Hematopoietic multipotent progenitor cell treated with erythropoietin and hydrocortisone succinate and interleukin-3 and kit ligand, for 8 days (in vitro differentiated cells): ENCODE data around the gene EPN1.

ENCODE experiments used
- DNase-seq: peaks from one replicate; pipeline ENCODE4 v3.0.0-alpha.2; 2015

The EPN1 gene

DNA sequence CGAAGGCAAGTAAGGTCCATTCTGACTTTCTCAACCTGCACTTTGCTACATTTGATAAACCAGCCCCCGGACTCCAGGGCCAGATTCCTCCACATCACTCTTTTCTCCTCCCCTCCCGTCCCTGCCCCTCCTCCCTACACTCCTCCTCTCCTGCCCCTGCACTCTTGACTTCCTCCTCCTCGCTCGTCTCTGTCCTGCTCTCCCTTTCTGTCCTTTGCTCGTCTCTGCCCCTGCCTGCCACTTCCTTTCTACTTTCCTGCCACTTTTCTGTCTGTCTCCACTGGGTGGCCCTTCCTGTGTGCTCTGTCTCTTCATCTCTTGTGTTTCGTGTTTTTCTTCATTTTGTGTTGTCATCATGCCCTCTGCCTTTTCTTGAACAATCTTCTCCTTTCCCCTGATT is 13.2 kb upstream of the EPN1 start:
- no peak for DNase-seq

DNA sequence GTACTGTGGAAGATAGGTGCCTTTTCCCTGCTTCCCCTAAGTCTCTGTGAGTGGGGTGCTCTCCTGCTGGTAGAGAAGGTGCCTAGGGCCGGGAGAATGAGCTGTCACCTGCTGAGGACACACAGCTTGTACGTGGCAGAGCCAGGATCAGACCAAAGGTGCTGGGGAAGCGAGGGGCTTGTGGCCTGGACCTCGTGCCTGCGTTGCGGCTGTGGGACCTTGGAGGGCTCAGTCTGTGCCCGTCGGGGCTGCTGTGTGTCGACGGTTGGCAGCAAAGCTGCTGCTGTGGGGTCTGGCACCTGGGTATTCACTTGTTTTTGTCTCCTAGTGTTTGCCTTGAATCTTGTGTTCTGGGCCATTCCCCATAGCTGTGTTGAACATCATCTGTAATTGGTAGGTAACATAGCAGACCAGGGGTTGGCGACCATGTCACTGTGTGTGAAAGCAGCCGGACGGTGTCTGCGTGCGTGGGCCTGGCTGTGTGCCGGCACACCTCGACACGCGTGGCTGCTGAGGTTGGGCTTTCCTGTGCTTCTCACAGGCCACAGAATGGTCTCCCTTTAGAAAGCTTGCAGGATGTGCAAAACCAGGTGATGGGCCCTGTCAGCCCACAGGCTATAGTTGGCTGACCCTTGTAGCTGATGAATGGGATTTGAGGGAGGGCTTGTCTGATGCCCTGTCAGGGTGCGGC is 11.0 kb upstream of the EPN1 start:
- DNase-seq = no peak

DNA sequence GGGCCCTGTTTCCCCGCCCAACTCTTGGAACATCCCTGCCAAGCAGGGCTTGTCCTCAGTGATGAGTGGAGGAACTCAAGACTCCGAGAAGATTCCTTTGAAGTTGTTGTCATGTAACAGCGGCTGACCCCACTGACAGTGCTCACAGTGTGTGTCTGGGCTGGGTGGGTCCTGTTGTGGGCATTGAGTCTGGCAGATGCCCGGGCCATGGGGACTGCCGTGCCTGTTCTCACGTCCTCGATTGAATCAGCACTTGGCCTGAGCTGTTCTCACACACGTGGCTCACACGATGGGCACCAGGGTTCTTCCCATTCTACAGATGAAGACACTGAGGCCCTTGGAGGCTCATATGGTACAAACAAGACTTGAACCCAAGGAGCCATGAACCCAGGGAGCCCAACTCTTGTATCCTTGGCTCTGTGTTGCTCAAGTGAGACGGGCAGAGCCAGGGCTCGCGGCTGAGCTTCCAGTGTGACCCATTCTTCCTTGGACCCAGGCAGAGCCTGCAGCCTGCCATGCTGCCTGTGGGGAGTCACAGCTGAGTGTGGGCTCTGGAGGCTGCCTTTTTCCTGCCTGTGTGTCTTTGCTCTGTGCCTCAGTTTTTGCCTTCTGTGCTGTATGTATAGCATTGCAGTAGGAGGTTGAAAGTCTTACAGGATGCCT is 8.6 kb upstream of the EPN1 start:
- DNase-seq = no peak

DNA sequence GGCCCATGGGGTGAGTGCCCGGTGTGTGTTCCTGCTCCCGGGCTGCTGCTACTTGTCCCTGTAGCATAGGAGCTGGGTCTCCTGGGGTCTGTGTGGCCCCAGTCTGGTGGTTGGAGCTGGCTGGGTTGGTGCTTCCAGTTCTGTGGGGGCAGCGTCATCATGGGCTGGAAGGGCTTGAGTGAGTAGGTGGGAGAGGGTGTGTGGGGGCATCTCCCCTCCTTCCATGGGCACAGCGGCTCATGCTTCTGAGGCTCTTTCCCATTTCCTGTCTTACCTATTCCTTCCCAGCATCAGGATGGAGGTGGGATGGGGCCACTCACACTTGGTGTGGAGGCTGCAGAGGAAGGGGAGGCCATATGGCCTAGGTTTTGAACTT is 8.0 kb upstream of the EPN1 start:
- DNase-seq = no peak

DNA sequence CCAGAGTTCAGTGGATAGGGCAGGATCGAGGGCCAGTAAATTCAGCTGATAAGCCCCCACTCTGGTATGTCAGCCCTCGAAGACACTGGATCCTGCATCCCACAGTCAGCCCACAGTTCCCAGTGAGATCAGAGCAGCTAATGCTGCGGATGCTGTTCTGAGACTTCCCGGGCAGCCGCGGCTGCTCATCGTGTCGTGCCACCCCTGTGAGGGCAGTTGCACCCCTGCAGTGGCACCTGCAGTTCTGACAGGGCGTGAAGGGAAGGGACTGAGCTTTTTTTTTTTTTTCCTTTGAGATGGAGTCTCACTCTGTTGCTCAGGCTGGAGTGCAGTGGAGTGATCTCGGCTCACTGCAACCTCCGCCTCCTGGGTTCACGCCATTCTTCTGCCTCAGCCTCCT is 7.5 kb upstream of the EPN1 start:
- DNase-seq = no peak

DNA sequence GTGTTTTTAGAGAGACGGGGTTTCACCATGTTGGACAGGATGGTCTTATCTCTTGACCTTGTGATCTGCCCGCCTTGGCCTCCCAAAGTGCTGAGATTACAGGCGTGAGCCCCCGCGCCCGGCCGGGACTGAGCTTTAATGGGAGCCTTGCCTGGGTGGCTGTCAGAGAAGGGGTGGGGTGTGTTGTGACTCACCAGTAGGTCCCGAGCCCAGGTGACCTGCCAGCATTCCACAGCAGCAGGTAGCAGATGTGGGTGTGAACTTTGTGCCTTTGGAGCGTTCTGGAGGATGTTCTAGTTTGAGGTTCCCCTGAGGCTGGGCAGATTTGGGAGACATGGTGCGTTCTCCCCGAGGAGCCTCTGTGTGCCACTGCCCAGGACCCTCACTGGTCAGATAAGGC is 7.1 kb upstream of the EPN1 start:
- DNase-seq = no peak

DNA sequence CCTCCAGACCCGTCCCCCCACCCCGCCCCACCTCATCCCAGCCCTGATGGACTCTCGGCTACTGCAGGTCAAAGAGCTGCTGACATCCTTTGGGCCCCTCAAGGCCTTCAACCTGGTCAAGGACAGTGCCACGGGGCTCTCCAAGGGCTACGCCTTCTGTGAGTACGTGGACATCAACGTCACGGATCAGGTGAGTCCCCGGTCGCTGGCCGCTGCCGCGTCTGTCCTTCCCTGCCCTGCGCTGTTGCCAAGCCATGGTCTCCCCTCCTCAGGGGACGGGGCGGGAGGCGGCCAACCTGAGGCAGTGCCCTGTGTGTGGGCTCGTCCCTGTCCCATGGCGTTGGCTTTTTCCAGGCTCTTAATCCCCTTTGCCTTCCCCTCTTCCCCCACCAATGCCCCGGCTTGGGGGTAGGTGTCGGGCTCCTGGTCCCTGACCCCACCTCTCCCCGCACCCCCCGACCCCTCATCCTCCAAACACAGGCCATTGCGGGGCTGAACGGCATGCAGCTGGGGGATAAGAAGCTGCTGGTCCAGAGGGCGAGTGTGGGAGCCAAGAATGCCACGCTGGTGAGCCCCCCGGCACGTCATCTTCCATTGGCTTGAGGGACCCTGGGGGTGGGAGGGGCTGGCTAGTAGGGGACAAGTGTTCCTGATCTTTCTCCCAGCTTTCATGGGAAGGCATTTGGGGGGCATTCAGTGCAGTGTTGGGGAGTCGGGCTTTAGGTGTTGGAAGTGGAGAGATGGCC is 6.2 kb upstream of the EPN1 start:
- DNase-seq = no peak

DNA sequence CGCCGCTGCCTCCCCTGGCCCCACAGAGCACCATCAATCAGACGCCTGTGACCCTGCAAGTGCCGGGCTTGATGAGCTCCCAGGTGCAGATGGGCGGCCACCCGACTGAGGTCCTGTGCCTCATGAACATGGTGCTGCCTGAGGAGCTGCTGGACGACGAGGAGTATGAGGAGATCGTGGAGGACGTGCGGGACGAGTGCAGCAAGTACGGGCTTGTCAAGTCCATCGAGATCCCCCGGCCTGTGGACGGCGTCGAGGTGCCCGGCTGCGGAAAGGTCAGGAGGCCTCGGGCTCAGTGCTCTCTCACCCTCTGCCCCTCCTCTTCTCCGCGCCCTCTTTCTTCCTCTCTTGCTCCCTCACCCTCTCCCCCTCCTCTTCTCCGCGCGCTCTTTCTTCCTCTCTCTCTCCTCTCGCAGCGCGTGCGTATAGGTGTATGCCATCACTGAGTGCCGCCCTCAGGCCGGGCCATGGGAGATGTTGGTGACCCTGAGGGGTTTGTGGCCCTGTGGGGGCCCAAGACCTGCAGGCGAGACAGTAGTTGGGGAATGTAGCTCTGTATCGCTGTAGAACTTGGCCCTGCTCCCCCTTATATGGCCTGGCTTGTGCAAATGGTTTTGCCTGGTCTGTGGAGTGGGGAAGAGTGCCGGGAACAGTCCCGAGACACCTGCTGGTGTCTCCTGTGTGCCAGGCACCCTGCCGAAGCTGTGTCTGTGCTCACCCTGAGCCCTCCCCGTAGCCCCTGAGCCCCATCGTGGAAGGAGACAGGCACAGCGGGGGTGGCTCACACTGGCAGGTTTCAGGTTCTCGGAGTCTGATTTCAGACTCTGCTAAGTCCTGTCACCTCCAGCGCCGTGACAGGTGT is 5.4 kb upstream of the EPN1 start:
- DNase-seq = no peak

DNA sequence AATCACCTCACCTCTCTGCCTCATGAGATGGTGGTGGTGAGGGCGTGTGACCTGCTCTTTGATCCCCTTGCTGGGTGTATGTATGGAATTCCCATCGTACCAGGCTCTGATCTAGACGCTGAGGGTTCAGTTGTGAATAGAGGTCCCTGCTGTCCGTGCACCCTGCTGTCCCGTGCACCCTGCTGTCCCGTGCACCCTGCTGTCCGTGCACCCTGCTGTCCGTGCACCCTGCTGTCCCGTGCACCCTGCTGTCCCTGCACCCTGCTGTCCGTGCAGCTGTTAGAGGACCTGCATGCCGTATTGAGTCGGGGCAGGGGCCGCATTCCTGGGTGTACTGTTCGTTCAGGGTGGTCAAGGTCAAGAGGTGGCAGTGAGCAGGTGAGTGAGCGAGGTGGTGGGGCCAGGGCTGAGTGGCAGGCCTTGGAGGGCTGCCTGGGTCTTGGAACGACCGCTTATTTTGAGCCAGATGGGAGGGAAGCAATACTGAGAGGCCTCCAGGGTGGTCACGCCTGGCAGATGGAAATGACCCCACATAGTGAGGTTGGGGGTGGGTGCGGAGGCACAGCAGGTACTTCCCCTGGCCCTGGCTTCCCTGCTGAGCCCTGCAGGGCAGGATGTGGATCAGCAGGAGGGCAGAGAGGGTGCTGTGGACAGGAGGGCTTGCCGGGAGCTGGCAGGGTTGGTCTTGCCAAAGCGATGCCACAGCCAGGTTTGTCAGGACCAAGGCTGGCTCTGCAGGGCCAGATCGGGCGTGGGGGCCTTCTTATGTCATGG is 4.6 kb upstream of the EPN1 start:
- DNase-seq = no peak

DNA sequence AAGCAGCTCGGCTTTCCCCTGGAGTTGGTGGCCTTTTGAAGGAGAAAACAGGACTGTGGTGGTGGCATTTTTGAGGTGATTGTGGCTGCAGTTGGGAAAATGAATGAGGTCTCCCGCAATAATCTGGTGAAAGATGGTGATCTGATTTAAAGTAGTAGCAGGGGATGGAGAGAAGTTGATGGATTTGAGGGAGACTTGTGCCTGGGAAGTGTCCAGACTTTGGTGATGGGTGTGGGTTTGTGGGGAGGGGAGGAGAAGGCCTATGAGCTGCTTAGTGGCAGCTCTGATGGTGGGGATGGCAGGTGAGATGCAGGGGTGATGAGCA is 4.0 kb upstream of the EPN1 start:
- DNase-seq = no peak

DNA sequence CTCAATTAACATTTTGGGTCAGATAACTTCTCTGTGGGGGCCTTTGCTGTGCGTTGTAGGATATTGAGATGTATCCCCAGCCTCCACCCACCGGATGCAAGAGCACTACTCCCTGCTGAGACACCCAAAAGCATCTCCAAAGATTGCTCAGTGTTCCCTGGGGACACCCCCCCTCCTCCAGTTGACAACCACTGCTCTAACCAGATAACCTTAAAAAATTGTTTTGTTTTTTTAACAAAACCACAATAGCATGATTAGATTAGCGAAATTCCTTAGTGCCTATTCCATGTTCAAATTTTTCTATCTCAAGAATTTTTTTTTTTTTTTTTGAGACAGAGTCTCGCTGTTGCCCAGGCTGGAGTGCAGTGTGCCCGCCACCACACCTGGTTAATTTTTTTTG is 2.6 kb upstream of the EPN1 start:
- peak; percentile 27 for DNase-seq

DNA sequence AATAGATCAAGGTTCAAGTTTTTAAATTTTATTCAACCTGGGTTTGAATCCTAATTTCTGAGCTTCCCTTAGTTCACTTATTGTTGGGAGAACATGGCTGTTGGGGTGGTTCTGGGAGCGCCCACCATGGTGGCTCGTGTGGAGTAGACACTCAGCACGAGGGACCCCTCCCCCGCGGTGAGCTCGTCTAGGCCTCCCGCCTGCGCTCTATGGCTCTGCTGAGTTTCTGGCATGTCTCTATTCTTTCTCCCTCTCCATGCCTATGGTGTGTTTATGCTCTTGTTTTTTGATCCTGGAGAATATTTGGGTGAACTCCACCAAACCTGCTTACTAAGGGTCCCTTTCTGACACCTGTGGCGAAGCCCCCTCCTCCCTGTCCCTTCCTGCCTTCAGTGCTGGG is 1.6 kb upstream of the EPN1 start:
- no peak for DNase-seq

DNA sequence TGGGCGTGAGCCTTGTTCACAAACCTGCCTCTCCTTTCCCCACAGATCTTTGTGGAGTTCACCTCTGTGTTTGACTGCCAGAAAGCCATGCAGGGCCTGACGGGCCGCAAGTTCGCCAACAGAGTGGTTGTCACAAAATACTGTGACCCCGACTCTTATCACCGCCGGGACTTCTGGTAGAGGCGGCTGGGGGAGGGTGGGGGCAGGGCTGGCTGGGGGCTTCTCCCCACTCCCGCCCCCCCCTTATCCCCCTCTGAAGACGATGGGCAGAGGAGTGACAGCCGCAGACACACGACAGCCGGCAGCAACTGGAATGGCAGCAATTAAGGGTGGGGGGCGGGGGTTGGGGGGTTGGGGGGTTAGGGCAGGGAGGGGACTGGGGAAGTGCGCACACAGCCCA is 1.1 kb upstream of the EPN1 start:
- no peak for DNase-seq

DNA sequence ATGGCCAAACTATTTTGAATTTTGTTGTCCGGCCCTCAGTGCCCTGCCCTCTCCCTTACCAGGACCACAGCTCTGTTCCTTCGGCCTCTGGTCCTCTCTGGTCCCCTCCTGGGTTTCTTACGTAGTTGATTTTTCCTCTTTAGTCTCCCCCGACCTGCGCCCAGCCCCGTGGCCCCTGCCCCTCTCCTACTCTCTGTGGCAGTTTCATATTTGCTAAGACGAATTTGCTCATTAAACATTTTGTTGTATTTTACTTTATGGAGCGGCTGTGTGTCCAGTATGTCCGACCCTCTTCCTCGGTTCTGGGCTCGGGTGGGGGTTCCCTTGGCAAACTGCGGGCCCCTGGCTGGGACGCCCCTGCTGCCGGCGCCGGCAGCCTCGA is 576 bp upstream of the EPN1 start:
- no peak for DNase-seq

DNA sequence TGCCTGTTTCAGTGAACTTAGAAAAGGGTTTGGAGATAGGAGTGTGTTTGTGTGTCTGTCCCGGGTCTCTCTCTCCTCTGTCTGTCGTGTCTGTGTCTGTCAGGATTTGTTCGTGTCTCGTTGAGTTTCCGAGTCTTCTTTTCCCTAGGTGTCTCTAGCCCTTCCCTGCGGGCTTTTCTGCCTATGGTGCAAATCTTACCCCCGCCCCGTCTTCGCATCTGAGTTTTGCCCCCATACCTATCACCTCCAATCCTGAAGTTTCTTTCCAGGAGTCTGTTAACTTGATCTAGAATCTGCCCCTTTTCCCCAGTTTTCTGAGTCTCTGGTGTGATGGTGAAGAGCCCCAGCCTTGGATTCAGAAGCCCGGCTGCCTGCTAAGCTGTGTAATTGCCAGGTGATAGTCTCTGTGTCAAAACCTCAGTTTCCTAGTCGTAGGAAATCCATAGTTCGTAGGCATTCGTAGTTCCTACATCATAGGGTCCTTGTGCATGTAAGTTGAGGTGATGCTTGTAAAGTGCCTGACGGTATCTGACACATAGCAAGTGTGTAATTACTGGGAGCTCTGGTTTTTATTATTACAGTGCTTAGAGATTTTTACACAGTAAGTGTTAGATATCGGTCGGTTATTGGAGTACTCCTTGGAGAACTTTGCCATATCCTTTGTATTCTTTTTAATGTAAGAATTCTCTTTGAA is 782 bp downstream of the EPN1 start:
- DNase-seq = no peak

DNA sequence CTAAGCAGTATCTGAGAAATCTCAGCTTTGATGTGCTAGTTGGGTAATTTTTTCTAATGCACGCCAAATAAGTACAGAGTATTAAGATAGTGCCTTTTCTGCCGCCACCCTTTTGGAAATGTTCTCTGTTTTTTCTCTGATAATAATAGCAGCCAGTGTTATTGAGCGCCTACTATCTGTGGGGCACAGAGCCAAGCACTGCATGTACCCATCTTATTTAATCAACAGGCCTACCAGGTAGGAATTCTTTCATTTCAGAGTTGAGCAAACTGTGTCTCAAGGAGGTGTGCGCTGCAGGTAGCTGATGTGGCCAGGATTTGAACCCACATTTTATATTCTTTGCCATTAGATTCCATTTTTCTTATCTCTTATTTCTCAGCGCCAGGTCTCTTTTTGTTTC is 1.4 kb downstream of the EPN1 start:
- DNase-seq = peak; percentile 91

DNA sequence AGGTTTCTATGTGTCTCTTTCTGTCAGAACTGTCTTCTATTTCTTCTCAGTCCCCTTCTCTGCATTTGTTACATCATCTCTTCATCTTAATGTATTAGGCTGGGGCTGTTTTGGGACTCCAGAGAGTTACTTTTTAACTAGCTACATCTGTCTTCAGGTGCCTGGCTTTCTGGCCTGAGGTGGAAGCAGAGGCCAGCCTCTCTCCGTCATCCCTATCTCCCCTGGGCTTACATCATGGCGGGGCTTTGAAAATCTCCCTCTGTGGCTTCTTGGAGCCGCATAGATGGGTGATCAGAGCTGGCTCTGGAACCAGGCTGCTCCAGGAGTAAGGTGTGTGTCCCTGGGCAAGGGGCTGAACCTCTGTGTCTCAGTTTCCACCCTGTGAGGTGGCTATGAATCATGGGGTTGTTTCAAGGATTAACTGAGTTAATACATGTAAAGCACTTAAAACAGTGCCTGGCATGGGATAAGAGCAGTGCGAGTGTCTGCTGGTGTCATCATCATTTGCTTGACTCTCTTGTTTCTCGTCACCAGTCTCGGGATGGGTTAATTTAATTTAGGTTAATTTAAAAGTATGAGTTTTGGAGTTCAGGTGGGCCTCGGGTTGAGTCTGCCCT is 2.0 kb downstream of the EPN1 start:
- no peak for DNase-seq

DNA sequence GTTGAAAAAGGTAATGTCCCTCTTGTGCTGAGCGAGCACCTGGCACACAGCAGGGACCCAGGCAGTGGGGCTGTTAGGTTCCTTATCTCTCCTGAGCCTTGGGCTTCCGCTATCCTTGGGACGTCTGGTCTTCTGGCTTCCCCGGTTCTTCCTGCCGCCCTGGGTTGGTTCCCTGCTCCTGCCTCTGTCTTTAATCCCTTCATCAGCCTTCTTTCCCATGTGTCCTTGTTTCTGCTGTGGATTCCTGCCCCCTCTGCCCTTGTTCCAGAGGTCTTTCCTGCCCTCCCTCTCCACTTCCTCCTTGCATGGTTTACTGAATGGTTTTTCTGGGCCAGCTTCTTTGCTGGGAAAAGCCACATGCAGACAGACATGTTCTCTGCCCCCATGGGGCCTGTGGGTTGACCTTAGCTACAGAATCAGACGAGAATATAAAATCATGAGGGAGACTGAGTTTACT is 2.6 kb downstream of the EPN1 start:
- DNase-seq = no peak

DNA sequence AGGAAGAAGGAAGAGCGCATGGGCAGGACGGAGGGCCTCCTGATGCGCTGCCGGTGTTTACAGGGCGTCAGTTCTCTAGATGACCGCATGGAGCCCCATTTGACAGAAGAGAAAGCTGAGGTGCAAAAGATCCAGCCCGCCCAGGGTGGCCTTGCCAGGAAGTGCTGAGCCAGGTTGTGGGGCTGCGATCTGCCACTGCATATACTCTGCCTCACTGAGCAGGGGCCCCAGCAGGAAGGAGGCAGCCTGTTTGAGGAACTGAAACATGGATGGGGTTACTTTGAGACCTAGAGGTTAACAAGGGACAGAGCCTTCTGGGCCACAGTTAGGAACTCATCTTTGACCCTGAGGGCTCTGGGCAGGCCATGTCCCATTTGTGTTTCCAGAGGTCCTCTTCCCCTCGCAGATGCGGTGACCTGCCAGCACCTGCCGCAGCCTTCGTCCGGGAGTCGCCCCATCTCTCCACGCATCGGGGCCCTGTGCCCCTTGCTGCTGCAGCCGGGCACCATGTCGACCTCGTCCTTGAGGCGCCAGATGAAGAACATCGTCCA is 3.2 kb downstream of the EPN1 start:
- no peak for DNase-seq

DNA sequence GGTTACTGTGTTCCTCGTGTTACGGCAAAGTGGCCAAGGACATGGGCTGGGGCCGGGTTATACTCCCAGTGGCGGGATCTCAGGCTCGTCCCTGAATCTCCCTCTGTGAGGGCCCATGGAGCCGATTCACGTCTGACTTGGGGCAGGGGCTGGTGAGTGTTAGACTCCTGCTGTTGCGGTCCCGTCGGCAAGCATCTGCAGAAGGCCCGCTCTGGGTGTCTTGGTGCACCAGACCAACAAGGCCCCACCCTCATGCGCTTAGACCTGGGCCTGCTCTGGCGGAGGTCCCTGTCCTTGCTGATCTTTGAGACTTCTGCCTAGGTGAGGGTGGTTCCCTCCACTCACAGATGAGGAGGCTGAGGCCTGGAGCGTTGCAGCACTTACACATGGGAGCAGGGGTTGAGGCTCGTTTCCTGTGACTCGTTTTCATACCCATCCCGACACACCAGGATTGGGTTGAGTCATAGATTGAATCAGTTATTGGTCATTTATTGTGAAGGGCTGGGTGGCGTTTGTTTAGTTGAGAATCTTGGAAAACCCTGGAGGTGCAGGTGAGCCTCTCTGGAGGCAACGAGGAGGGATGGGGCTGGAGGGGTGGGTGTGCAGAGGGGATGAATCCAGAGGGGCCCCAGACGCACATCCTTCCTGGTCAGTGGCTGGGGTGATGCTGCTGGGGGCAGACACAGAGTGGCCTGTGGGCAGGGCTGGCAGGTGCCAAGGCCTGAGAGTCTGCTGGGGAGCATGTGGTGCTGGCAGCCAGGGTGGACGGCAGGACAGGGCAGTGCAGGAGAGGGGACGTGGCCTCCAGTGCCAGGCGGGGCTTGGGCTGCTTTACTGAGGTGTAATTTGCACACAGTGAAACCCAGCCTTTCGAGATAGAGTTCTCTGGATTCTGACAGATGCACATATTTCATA is 4.6 kb downstream of the EPN1 start:
- DNase-seq = no peak
